KG1 (cell line): ENCODE measurements around the gene COMMD9.

ENCODE experiments used
- DNase-seq: peaks from one replicate; lab custom pipeline; 2025; lab: John Stamatoyannopoulos, UW

The COMMD9 gene

DNA sequence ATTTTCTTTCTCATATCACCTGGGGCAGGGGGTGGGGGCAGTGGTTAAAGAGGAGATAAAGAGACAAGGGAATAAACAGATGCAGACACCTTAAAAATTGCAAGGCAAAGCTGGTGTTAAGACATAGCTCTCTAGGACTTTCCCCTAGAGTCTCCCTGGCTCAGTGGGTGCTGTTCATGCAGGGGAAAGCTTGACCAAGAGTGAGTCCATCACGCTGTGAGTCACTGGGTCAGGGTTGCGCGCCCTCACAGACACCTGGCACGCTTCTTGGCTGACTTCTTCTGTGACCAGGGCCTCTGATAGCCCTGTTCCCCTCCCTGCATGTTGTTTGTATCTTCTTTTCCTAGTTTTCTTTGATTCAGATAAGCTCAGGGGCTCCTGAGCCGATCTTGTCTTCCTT, 31.9 kb downstream of the COMMD9 start:
- no peak for DNase-seq

DNA sequence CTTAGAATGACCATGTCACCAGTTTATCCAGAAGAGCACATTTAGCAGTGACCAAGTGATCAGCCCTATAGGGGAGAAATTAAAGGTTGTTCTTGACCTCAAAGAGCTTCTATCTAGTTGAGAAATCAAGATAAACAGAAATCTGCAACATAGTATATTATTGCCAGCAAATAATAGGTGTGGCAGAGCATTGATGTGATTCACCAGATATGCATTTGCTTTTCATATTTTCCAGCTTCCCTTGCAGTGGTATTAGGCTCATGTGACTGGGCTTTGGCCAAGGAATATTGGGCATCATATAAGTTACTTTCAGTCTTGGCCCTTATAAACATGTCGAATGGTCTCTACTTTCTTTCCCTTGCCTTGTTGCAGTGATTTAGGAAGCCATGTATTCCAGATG, 34.5 kb downstream of the COMMD9 start:
- DNase-seq = no peak

DNA sequence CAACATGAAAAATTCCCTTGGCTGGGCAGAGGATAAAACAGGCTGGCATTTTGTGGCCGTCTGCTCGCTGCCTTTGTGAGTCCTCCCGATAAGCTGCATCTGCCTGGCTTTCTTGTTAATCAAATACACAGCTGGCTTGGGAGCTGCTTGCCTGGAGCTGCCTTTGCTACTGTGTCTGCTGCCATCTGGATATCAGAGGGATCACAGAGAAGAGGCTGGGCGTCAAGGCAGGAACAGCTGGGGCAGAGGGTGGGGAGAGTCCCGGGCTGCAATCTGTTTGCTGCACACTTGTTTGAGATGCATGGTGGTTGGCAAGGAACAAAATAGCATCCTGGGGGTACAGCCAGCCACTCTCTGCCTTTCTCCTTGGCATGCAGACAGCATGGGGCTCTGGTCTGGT, 36.0 kb downstream of the COMMD9 start:
- DNase-seq = no peak

DNA sequence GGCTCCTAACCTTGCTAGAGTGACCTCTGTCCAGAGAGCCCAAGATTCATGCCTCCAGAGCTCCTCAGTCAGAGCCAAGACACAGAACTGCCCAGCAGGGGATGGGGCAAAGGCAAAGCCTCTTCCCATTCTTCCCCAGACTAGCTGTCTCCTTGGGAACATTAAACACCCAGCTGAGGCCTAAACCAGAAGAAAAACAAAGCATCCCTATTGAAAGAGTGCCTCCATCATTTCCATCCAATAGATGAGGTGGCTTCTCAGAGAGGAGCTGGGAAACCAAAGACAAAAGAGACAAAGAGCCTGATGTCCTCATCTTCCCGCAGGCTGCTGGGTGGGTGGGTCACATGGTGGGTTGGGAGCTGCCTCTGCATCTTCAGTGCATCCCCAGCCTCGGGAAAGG, 37.4 kb downstream of the COMMD9 start:
- DNase-seq = no peak

DNA sequence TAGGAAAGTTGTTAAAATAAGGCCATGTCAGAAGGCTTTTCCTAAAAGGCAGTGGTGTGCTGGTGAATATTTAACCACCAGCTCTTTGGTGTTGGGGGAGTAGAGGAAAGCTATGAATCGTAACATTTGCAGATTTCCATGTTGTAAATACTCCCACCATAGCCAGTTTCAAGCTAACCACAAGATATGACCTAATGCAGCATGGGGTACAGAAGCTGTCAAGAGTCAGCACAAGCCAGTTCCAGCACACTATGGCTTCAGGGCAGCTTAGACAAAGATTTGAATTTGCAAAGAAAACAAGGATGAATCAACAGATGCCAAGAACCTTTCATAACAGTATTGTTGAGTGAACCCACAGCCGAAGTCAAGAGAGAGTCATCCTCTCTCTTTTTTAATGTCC, 40.0 kb downstream of the COMMD9 start:
- no peak for DNase-seq

DNA sequence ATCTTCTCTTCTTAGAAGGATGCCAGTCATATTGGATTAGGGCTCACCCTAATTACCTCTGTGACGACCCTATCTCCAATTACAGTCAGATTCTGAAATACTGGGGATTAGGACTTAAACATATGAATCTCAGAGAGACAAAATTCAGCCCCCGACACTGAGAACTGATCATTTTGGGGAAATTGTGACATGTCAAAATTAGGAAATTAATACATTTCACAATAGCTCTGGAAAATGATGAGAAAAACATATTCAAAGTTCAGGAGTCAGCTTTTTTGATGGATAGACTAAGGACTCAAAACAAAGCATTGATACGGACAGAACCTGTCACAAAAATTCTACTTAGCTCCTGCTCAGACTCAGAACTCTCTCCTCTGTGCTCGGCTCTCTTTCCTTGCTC, 40.8 kb downstream of the COMMD9 start:
- DNase-seq = no peak

DNA sequence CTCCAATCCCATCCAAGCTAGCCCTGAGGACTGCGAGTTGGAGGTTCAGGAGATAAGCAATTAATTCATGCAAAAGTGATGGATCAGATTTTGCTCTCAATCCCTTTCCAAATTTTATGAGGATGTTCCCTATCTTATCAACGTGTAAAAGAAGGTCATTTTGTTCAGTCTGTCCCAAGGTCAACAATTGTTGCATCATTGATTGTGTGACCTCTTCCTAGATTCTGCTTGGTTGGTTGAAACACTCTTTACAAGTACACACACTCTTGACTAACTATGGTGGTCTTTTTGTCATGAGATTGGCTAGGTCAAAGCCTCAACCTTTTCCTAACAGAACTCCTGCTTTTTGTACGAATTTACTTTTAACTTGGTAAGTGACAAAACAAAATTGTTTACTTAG, 41.7 kb downstream of the COMMD9 start:
- no peak for DNase-seq

DNA sequence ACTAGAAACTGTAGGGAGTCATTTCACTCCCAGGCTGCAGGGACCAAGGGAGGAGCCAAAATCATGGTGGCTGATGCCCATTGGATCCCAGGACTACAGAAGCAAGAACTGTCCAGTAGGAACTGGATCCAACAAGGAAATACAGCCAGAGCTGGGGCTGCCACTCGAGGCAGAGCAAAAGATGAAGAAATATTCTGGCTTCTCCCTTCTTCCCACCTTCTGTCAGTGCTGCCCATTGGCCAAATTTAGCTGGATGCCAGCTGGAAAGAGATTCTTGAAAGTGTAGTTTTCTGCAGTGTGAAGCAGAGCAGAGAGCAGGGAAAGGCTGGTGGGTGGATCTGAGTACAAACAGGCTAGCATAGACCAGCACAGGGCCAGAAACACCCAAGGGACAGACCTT, 45.6 kb downstream of the COMMD9 start:
- no peak for DNase-seq

DNA sequence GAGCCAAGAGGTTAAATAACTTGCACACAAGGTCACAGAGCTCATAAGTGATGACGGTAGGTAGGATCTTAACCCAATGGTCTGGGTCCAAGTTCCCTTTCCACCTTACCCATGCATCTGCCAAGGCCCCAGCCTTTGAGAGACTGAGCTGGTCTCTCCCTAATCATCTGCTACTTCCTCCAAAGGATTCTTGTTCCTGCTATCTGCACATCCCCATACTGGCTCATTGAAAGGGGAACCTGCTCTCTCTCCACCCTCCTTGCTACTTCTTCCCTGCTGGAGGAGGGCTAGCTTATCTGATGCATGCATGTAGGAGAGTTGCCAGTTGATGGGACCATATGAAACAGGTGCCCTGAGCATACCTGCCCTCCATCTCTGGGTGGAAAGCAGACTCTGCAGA, 47.7 kb downstream of the COMMD9 start:
- DNase-seq = no peak

DNA sequence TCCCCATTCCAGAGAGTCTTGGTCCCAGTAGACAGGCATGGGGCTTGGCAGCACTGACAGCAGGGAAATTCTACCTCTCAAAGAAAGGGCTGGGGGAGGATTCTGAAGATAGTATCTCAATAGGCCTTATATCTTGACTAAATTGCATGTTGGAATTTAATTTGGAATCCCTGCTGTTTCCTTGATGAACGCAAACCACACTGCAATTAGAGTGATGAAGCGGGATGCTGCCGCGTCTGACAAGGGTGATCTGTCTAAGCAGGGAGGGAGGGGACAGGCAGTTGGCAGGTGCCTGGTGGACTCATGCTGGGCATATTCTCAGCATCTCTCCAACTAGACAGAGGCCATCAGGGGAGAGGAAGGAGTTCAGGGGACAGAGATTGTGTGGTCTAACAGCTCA, 48.4 kb downstream of the COMMD9 start:
- DNase-seq = no peak

DNA sequence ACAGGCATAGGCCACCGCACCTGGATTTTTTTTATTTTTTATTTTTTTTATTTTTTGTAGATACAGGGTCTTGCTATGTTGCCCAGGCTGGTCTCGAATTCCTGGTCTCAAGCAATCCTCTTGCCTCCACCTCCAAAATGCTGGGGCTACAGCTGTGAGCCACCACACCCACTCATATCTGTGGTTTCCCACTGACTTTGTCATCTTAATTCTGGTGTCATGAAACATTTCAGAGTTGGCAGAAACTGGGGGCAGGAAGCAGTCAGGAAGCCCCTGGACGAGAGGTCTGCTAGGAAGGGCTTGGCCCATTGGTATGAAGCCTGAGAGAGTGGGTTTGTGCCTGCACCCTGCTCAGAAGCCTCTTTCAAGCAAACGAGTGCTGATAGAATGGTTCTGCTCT, 49.1 kb downstream of the COMMD9 start:
- no peak for DNase-seq

DNA sequence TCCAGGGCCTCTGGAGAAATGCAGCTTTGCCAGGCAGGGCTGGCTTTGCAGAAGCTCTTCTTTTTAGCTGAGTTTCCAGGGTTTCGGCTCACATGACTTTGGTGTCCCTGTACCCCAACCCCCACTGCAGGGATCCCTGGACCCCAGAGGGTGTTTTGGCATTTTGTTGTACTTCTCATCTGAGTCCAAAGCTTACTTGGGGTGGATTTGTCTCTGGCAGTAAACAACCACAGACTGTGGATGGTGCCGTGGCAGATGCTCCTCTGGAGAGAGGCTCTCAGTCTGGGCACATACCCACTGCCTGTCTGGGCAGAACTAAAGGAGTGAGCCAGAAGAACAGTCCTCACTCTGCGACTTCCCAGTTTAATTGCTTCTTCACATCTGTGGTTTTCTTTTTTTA, 49.6 kb downstream of the COMMD9 start:
- no peak for DNase-seq

DNA sequence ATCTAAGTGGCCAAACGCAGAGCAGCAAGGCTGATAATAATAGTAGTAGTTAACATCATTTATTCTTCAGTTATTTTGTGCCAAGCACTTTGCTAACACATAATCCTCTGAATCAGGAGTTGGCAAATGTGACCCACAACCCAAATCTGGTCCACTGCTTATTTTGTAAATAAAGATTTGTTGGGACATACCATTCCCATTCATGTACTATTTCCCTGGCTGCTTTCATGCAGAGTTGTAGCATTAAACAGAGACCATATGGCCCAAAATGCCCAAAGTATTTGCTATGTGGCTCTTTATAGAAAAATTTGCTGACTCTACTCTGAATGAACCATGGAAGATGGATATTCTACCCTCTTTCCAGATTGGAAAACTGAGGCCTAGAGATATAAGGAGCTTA, 50.3 kb downstream of the COMMD9 start:
- no peak for DNase-seq

DNA sequence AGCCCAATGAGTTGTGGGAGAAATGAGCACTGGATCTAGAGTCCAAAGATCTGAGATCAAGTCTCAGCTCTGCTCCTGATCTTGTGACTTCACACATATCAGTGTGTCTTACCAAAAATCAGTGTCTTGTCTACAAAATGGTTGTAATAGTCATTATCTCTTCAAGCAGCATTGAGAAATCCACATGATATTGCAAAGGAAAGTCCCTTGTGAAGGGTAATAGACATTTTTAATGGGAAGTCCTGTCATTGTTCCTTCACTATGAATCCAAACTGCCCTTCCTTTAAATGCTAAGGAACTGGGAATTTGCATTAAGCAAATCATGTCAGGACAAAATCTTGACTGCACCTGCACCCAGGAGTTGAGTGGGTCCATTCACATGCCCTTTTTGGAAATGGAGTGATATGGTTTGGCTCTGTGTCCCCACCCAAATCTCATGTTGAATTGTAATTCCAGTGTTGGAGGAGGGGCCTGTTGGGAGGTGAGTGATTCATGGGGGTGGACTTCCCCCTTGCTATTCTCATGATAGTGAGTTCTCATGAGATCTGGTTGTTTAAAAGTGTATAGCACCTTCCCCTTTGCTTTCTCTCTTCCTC, 51.1 kb downstream of the COMMD9 start:
- no peak for DNase-seq

DNA sequence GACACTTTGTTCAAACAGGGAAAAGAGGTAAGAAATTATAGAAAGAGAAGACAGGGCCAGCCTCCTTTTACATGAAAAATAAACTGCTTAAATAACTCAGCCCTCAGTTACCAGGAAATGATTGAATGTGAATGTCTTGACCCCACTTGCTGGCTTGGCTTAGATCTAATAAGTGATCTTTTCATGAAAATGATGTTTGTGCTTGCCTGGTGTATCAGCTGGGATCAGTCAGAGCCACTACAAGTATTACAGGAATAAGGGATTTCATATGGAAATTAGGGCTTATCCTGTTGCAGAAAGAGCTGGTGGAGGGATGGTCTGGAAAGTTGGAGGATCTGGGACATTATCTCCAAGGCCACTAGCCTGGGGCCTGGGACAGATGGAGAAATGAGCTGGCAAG, 51.8 kb downstream of the COMMD9 start:
- no peak for DNase-seq

DNA sequence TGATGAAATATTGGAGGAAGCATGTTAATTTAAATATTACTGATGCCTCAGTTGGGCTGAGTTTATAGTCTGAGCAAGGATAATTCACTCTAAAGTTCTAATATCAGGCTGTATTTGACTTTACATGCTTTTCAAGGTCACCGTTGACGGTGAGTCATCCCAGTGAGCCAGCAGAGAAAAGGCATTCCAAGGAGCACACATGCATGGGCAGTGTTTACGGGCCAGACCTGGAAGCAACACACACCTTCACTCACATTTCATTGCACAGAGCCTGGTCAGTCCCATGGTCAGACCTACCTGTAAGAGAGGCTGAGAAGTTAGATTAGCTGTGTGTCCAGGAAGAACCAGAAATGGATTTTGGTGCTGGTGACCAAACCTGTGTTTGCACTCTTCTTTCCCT, 53.5 kb downstream of the COMMD9 start:
- DNase-seq = no peak

DNA sequence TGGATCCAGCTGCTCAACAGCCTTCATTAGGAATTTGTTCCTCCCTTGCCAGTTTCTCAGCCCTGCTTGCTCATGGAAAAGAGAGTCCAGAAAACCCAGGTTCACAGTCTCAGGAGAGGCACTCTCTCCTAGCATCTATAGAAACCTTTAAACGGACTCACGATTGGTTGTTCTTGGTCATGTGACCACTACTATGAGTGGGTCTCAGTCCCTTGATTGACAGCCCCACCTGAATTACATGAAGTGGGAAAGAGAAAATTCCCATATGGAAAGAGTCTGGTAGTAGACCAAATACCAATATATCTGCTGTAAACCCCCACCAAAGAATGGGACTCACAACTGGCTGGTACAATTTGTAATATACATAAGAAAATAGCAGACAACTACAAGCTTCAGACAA, 54.4 kb downstream of the COMMD9 start:
- DNase-seq = no peak

DNA sequence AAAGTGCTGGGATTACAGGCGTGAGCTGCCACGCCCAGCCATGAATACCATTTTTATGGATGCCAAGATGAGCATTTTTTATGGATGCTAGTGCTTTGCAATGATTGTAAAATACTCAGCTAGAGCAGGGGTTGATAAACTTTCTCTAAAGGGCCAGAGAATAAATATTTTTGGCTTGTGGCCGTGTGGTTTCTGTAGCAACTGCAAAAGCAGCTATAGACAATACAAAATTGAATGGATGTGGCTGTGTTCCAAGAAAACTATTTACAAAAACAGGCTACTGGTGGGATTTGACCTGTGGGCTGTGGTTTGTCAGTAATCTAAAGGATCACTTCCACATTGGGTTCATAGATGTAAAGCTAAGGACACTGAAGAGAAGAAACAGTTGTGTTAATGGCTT, 56.0 kb downstream of the COMMD9 start:
- DNase-seq = no peak

DNA sequence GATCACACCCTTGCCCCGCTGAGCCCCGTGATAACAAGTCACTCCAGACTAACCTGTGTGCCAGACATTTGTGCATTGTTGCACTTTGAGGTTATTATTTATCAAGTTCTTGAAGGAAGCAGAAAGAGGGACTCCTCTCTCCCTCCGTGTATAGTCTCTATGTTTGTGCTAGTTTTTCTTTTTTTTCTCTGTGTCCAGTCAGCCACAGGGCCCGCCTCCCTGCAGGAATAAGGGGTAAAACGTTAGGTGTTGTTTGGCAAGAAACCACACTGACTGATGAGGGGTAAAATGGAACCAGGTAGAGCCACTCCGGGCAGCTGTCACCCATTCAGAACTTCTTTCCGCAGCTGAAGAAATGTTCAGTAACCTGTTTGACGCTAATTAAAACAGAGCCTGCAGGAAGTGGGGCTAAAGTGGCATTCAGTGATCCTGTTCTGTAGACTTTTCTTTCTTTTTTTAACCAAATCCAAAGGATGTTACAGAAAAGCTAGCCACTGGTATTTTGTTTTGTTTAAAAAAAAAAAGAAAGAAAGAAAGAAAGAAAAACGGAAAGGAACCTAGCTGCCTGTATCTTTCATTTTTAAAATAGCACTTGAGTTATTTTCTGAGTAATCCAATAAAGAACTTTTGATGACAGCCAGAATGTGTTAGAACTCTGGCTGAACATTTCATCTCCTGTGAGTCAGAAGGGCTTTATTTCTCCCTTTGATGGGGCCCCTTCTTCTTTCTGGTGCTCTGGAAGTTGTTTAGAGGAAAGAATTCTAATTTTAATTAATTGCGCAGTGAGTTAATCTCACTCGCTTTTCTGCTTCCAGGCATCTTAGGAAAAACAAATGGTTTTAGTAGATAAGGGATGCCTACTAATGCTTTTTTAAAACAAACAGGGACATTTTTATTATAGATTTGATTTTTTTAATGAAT, 58.2 kb downstream of the COMMD9 start:
- DNase-seq = no peak

DNA sequence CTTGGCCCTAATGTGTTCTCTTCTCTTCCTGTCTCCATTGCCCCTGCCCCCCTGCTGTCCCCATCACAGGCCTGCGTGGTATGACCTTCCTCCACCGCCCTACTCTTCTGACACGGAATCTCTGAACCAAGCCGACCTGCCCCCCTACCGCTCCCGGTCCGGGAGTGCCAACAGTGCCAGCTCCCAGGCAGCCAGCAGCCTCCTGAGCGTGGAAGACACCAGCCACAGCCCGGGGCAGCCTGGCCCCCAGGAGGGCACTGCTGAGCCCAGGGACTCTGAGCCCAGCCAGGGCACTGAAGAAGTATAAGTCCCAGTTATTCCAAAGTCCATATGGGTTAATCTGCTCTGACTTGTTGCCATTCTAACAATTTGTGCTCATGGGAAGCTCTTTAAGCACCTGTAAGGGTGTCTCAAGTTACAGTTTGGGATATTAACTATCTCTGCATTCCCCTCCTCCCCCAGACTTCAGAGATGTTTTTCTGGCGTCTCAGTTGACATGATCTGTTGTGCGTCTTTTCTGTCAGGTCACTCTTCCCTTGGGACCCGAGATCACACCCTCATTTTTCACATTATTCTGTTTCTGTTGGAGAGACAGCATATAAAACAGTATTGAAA, 60.0 kb downstream of the COMMD9 start:
- no peak for DNase-seq

DNA sequence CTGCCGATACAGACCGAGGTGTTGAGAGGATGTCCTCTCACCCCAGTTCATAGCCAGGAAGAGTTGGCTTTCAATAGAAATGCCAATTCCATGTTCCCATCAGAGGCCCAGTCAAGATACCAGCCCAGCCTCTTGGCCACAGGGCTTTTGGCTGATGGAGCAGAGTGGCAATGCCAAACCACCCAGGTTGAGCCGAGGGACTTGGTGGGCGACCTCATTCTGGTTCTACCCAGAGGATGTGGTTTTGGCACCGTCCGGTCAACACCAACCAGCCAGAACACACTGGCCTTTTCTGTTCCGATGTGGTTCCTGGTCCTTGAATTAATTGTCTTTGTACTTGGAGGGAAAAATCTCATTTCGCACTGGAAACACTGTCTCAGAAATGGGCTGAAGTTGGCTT, 60.5 kb downstream of the COMMD9 start:
- DNase-seq = no peak

DNA sequence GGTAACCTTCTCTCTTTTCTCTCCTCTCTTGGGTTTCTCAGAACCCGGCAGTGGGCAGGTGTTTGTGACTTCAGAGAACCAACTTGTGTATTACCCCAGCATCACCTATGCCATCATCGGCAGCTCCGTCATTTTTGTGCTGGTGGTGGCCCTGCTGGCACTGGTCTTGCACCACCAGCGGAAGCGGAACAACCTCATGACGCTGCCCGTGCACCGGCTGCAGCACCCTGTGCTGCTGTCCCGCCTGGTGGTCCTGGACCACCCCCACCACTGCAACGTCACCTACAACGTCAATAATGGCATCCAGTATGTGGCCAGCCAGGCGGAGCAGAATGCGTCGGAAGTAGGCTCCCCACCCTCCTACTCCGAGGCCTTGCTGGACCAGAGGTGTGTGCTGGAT, 62.2 kb downstream of the COMMD9 start:
- no peak for DNase-seq

DNA sequence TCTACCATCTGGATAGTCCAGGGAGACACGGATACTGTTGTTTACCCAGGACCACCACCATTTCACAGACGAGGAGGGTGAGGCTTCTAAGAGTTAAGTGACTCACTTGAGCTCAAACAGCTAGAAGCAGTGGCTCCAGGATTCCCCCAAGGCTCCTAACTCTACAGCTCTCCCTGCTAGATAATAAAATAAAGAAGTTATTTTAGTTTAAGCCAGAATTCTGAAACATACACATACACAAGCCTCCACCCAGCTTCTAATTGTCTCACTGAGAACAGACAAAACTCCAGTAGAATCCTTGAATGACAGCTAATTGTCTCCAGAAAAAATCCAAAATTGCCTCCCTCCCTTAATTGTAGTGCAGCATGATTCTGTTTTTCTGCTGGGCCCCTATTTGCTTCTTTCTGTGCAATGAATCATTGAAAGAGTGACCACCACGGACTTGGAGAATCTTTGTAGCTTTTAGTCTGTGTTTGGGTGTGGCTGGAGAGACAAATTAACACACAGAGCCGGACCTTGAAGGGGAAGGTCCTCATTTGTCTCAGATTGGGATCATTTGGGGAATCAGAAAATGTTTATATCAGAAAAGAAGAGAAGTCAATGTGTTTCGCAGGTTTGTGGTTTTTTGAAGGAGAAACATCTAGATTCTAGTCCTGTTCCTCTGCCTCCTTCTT, 64.9 kb downstream of the COMMD9 start:
- DNase-seq = no peak
